Fibroblast of villous mesenchyme (primary cell): ENCODE results near the gene FAM229A. TPM values are rescaled to one million over a fixed set of nuclear protein-coding genes. Genes with fewer than 3 reads are reported as not detected.

Experiments
- DNase-seq: peaks from one replicate; pipeline ENCODE4 v3.0.0-alpha.2; 2010; ENCODE audit warnings: low read depth
- H3K4me3 ChIP-seq: 2 replicates; pipeline ENCODE4 v1.5.1; 2011; ENCODE audit warnings: low read depth, mild to moderate bottlenecking, low read length
- total RNA-seq: library from RNA; depleted of rRNA; stranded (reverse); fragments of >200 nt; gene quantifications from 2 replicates; pipeline ENCODE4 v1.2.3, GENCODE V29; 2012
- TF ChIP-seq, protein P1 (sequence below): IDR thresholded peaks from 2 replicates; pipeline ENCODE4 v1.5.1; 2012; ENCODE audit warnings: low read depth, mild to moderate bottlenecking, low read length; ENCODE audit not compliant: insufficient read depth

FAM229A gene
- total RNA-seq, 1 donor = 1.3 TPM

DNA sequence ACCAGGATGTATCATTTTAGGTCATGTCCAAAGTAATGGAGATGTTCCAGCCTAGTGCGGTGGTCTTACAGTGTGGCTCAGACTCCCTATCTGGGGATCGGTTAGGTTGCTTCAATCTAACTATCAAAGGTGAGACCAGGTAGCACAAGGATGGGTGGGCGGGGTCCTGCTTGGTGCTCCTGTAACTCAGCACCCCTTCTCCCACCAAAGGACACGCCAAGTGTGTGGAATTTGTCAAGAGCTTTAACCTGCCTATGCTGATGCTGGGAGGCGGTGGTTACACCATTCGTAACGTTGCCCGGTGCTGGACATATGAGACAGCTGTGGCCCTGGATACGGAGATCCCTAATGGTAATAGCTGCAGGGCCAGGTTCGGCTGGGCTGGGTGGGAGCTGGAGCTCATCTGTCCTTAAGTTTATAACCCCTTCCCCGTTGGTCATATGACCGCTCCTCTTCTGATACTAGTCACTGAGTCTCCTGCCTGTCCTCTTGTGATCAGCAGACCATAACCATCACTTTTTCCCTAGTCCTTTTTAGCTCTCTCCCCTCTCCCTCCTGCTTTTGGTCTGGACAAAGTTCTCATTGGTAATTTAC, 31.6 kb downstream of the FAM229A start:
- no peak for DNase-seq
- no peak overlapping the region for H3K4me3 ChIP-seq
- TF ChIP-seq, protein P1, sequence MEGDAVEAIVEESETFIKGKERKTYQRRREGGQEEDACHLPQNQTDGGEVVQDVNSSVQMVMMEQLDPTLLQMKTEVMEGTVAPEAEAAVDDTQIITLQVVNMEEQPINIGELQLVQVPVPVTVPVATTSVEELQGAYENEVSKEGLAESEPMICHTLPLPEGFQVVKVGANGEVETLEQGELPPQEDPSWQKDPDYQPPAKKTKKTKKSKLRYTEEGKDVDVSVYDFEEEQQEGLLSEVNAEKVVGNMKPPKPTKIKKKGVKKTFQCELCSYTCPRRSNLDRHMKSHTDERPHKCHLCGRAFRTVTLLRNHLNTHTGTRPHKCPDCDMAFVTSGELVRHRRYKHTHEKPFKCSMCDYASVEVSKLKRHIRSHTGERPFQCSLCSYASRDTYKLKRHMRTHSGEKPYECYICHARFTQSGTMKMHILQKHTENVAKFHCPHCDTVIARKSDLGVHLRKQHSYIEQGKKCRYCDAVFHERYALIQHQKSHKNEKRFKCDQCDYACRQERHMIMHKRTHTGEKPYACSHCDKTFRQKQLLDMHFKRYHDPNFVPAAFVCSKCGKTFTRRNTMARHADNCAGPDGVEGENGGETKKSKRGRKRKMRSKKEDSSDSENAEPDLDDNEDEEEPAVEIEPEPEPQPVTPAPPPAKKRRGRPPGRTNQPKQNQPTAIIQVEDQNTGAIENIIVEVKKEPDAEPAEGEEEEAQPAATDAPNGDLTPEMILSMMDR = no peak

DNA sequence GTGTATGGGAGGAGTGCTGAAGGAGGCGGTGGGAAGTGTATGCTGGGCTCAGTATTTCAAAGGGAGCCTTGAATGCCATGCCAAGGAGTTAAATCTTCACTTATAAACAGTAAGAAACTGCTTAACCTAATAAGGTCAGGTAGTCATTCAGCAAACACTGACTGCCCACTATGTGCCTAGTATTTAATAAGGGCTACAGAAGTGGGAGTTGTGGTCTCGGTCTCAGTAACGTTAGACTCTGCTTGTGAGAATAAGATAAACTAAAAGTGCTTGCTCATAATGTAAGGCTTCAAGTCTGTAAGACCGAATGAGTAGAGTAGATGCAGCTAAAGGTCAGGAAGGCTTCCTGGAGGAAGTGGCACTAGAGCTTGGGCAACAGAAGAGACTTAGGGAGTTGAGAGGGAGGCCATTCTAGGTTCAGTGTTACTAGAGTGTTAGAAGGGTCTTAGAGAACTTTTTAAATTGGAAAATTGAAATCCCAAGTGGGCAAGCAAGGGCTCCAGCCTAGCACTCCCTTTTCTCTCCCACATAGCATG, 32.3 kb downstream of the FAM229A start:
- TF ChIP-seq, protein P1 = no peak
- DNase-seq = no peak
- no peak overlapping the region for H3K4me3 ChIP-seq

DNA sequence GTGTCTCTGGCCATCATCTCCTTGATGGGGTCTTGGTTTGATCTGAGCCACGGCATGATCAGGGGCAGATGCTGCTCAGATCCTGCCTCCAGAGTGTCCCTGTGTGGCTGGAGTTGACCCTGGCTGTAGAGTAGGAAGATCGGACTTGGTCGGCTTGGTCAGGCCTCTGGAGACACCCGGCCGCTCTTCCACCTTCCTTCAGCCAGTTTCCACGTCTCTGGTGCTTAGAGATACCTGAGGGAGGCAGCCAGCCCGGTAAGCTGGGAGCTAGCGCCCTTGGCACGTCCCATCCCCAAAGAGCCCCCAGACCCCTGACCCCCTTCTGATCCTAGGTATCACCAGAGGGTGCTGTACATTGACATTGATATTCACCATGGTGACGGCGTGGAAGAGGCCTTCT, 35.1 kb downstream of the FAM229A start:
- H3K4me3 ChIP-seq = no peak overlapping the region
- TF ChIP-seq, protein P1 = no peak
- DNase-seq = no peak

GRCh38 chr1:32321712-32322291, 40.5 kb downstream of the FAM229A start:
- TF ChIP-seq, protein P1 = no peak
- no peak for DNase-seq
- no peak overlapping the region for H3K4me3 ChIP-seq

DNA sequence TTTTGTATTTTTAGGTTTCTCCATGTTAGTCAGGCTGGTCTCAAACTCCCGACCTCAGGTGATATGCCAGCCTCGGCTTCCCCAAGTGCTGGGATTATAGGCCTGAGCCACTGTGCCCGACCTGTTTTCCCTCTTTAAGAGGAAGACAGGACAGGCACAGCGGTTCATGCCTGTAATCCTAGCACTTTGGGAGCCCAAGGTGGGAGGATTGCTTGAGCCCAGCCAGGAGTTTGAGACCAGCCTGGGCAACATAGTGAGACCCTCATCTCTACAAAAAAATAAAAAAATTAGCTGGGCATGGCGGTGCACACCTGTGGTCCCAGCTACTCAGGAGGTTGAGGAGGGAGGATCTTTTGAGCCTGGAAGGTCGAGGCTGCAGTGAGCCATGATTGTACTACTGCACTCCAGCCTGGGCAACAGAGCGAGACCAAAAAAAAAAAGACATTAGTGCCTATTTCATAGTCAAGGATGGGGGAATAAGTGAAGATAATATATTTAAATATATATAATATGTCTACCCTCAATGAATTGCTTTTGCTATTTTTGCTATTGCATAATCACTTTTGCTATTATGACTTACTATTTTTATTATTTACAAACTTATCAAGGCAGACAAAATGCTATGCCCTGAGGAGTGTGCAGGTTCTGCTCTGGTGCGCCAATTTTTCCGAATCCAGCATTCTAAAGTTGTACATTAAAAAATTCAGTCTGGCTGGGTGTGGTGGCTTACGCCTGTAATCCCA, 44.0 kb downstream of the FAM229A start:
- no peak for DNase-seq
- no peak overlapping the region for H3K4me3 ChIP-seq
- TF ChIP-seq, protein P1 = no peak

DNA sequence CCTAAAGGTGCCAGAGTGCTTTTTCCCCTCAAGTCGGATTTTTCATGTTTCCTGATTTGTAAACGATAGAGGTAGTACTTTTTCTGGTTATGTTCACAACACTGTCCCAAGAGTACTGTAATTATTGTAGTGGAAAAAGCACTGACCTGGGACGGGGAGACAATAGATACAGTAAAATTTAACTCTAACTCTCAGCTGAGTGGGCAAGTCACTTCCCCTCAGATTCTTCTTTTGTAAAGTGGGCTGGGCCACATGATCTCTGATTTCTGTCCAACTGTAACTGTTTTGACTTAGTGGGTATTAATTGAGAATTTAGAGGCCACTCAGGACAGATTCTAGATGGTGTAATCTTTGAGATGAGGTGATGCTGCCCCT, 45.4 kb downstream of the FAM229A start:
- no peak overlapping the region for H3K4me3 ChIP-seq
- no peak for DNase-seq
- TF ChIP-seq, protein P1 = no peak
